ENCODE data around the gene CCNJL. TPM values are rescaled to one million over a fixed set of nuclear protein-coding genes. Genes with fewer than 3 reads are reported as not detected.

The CCNJL gene
- total and polyA plus RNA-seq, 2 experiments from 2014 or later, result 28.4 to 29.2 TPM

DNA sequence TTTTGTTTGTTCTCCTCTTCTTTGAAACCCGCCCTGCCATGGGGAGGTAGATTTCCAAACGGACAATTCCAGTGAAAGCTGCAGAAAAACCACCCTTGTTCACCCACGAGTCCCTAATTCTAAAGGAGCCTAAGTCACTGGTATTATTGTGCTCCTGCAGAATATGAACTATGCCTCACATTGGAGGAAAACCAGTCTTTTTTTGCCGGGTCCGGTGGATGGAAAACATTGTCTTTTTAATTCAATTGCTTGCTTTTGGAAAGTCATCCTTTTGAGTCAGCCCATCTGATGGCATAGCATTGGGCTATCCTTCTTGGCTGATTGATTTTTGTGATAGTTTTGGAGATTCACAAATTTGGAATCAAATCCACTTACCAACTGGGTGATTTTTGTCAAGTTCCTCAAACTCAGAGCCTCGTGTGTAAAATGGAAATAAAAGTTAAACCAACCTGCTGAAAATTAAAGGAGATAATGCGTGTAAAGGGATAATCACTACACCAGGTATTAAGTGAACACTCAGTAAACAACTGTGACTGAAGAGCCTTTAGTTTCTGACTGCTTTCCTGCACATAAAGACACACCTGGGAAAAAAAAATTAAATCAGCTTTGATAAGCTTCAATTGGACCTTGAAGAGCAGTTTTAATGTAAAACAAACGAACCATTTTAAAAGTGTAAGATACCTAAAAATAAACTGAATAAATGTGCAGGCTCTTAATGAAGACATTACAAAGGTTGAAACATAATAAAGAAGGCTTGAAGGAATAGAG, 780 bp upstream of the CCNJL start:
- peaks cover 8% of the 10 kb centered on the region for H3K27me3 Mint-ChIP-seq (ENCODE audit: insufficient read depth, low read depth, poor library complexity)
- ATAC-seq, result no peak
- peaks cover 2% of the 10 kb centered on the region; the same call in 1 of the 2 replicates for H3K36me3 ChIP-seq (ENCODE audit: insufficient read depth)
- peaks cover 41% of the 10 kb centered on the region for H3K4me1 ChIP-seq (ENCODE audit: insufficient read depth)
- H3K9me3 Mint-ChIP-seq, result no peaks in the 10 kb centered on the region; the same call in 2 of the 3 replicates
- 0 out of 2 replicates have a peak, but pooled peaks cover 3% of the 10 kb centered on the region for H3F3A ChIP-seq (replicated peaks; ENCODE audit: low read depth)
- no peak for TF ChIP-seq STAT1 (IDR thresholded peaks at IDR 0.05; ENCODE audit: unreplicated experiment)
- no peak for TF ChIP-seq POLR2AphosphoS5 (IDR thresholded peaks at IDR 0.05; ENCODE audit: low read depth)
- TF ChIP-seq CREB1 (CRISPR knock-in tag; IDR thresholded peaks at IDR 0.05; ENCODE audit: low read depth), result no peak
- peak overlapping the region; percentile 91 for H2AFZ ChIP-seq
- DNase-seq (ENCODE audit: low spot score), result no peak
- H3K79me2 ChIP-seq (replicated peaks; ENCODE audit: insufficient read depth), result peaks cover 38% of the 10 kb centered on the region
- no peaks in the 10 kb centered on the region for H3K27me3 ChIP-seq (ENCODE audit: insufficient read depth)
- no peaks in the 10 kb centered on the region for H3K9me2 ChIP-seq (ENCODE audit: insufficient read depth)
- peak overlapping the region; percentile 87 for H3K27ac Mint-ChIP-seq
- H3K4me2 ChIP-seq, result peak overlapping the region; percentile 85
- peak overlapping the region; percentile 83 for H3K4me3 Mint-ChIP-seq
- H3K27ac ChIP-seq (ENCODE audit: low read depth), result peak overlapping the region; percentile 93
- H3K4me1 Mint-ChIP-seq, result peaks cover 55% of the 10 kb centered on the region
- H3K36me3 Mint-ChIP-seq (ENCODE audit: low read depth), result peaks cover 26% of the 10 kb centered on the region
- H3K4me3 ChIP-seq, result peak overlapping the region; percentile 86
- peaks cover 14% of the 10 kb centered on the region for H4K20me1 ChIP-seq (replicated peaks; ENCODE audit: insufficient read depth)

DNA sequence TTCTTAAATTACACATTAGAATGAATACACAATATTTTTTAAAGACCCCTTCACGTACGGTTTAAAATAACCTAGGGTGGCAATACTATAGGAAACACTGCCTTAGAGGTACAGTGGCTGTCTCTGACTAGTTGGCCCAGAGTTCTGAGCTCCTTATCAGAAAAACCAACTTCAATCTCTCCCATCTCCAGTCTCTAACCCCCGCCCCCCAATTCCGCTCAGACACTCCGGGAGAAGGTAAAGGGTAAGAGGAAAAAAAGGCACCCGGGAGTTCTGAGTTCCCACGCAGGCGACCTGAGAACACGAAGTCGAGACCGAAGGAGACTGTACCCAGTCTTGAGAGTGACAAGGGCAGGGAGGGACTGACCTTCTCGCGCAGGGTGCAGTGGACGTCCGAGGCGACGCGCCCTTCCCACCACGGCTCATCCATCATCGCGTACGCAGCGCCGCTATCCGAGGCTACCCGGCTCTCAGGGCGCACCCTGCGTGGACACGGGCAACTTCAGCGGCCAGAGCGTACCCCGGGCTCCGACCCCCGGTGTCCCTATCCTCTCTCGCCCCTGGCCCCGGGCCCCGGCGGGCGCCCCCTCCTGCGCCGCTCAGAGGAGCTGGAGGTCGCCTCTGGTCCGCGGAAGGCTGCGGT, 752 bp downstream of the CCNJL start:
- Histone ChIP-seq H3K9me2 (ENCODE audit: insufficient read depth) (no peaks in the 10 kb centered on the region), H2AFZ (no peak overlapping the region), H3K4me1 (ENCODE audit: insufficient read depth) (peaks cover 41% of the 10 kb centered on the region), H3K36me3 (ENCODE audit: insufficient read depth) (peaks cover 4% of the 10 kb centered on the region; the same call in 1 of the 2 replicates), H3K27ac (ENCODE audit: low read depth) (no peak overlapping the region), H3K27me3 (ENCODE audit: insufficient read depth) (no peaks in the 10 kb centered on the region), H3K4me2 (peak overlapping the region; percentile 85), H4K20me1 (replicated peaks; ENCODE audit: insufficient read depth) (peaks cover 15% of the 10 kb centered on the region), H3K79me2 (replicated peaks; ENCODE audit: insufficient read depth) (peaks cover 53% of the 10 kb centered on the region), H3F3A (replicated peaks; ENCODE audit: low read depth) (0 out of 2 replicates have a peak, but pooled peaks cover 3% of the 10 kb centered on the region), H3K4me3 (peak overlapping the region; percentile 86)
- H3K36me3 Mint-ChIP-seq (ENCODE audit: low read depth), result peaks cover 38% of the 10 kb centered on the region
- peaks cover 54% of the 10 kb centered on the region for H3K4me1 Mint-ChIP-seq
- ATAC-seq (peak; percentile 41), DNase-seq (ENCODE audit: low spot score) (peak; percentile 48)
- peaks cover 8% of the 10 kb centered on the region for H3K27me3 Mint-ChIP-seq (ENCODE audit: insufficient read depth, low read depth, poor library complexity)
- H3K9me3 Mint-ChIP-seq, result no peaks in the 10 kb centered on the region; the same call in 2 of the 3 replicates
- TF ChIP-seq, protein P1, sequence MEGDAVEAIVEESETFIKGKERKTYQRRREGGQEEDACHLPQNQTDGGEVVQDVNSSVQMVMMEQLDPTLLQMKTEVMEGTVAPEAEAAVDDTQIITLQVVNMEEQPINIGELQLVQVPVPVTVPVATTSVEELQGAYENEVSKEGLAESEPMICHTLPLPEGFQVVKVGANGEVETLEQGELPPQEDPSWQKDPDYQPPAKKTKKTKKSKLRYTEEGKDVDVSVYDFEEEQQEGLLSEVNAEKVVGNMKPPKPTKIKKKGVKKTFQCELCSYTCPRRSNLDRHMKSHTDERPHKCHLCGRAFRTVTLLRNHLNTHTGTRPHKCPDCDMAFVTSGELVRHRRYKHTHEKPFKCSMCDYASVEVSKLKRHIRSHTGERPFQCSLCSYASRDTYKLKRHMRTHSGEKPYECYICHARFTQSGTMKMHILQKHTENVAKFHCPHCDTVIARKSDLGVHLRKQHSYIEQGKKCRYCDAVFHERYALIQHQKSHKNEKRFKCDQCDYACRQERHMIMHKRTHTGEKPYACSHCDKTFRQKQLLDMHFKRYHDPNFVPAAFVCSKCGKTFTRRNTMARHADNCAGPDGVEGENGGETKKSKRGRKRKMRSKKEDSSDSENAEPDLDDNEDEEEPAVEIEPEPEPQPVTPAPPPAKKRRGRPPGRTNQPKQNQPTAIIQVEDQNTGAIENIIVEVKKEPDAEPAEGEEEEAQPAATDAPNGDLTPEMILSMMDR (conservative IDR thresholded peaks at IDR 0.05; ENCODE audit: low read depth in 2 of 2), result no peak
- TF ChIP-seq STAT1 (IDR thresholded peaks at IDR 0.05; ENCODE audit: unreplicated experiment), result no peak
- no peak for TF ChIP-seq EZH2phosphoT487 (IDR thresholded peaks at IDR 0.05; ENCODE audit: unreplicated experiment)
- TF ChIP-seq POLR2AphosphoS5 (IDR thresholded peaks at IDR 0.05; ENCODE audit: low read depth), result no peak
- TF ChIP-seq ZNF114 (CRISPR knock-in tag; IDR thresholded peaks at IDR 0.05), result no peak
- TF ChIP-seq, protein P2, sequence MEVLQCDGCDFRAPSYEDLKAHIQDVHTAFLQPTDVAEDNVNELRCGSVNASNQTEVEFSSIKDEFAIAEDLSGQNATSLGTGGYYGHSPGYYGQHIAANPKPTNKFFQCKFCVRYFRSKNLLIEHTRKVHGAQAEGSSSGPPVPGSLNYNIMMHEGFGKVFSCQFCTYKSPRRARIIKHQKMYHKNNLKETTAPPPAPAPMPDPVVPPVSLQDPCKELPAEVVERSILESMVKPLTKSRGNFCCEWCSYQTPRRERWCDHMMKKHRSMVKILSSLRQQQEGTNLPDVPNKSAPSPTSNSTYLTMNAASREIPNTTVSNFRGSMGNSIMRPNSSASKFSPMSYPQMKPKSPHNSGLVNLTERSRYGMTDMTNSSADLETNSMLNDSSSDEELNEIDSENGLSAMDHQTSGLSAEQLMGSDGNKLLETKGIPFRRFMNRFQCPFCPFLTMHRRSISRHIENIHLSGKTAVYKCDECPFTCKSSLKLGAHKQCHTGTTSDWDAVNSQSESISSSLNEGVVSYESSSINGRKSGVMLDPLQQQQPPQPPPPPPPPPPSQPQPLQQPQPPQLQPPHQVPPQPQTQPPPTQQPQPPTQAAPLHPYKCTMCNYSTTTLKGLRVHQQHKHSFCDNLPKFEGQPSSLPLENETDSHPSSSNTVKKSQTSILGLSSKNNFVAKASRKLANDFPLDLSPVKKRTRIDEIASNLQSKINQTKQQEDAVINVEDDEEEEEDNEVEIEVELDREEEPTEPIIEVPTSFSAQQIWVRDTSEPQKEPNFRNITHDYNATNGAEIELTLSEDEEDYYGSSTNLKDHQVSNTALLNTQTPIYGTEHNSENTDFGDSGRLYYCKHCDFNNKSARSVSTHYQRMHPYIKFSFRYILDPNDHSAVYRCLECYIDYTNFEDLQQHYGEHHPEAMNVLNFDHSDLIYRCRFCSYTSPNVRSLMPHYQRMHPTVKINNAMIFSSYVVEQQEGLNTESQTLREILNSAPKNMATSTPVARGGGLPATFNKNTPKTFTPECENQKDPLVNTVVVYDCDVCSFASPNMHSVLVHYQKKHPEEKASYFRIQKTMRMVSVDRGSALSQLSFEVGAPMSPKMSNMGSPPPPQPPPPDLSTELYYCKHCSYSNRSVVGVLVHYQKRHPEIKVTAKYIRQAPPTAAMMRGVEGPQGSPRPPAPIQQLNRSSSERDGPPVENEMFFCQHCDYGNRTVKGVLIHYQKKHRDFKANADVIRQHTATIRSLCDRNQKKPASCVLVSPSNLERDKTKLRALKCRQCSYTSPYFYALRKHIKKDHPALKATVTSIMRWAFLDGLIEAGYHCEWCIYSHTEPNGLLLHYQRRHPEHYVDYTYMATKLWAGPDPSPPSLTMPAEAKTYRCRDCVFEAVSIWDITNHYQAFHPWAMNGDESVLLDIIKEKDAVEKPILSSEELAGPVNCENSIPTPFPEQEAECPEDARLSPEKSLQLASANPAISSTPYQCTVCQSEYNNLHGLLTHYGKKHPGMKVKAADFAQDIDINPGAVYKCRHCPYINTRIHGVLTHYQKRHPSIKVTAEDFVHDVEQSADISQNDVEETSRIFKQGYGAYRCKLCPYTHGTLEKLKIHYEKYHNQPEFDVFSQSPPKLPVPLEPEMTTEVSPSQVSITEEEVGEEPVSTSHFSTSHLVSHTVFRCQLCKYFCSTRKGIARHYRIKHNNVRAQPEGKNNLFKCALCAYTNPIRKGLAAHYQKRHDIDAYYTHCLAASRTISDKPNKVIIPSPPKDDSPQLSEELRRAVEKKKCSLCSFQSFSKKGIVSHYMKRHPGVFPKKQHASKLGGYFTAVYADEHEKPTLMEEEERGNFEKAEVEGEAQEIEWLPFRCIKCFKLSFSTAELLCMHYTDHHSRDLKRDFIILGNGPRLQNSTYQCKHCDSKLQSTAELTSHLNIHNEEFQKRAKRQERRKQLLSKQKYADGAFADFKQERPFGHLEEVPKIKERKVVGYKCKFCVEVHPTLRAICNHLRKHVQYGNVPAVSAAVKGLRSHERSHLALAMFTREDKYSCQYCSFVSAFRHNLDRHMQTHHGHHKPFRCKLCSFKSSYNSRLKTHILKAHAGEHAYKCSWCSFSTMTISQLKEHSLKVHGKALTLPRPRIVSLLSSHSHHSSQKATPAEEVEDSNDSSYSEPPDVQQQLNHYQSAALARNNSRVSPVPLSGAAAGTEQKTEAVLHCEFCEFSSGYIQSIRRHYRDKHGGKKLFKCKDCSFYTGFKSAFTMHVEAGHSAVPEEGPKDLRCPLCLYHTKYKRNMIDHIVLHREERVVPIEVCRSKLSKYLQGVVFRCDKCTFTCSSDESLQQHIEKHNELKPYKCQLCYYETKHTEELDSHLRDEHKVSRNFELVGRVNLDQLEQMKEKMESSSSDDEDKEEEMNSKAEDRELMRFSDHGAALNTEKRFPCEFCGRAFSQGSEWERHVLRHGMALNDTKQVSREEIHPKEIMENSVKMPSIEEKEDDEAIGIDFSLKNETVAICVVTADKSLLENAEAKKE (CRISPR knock-in tag; IDR thresholded peaks at IDR 0.05), result no peak
- no peak for TF ChIP-seq JUNB (IDR thresholded peaks at IDR 0.05; ENCODE audit: unreplicated experiment)
- TF ChIP-seq NANOG (IDR thresholded peaks at IDR 0.05; ENCODE audit: borderline replicate concordance), result no peak
- no peak overlapping the region for H3K27ac Mint-ChIP-seq
- peak overlapping the region; percentile 94 for H3K4me3 Mint-ChIP-seq
